ENCODE measurements around the gene MUL1. TPM values are rescaled to one million over a fixed set of nuclear protein-coding genes. Genes with fewer than 3 reads are reported as not detected.

Gene MUL1
- total RNA-seq, 1 donor from 2014 or later: 30.1 TPM

GRCh38 chr1:20496241-20496661 lies 11.7 kb downstream of the MUL1 start:
- Mint-ChIP-seq H3K27ac (ENCODE audit: unreplicated experiment) (peak overlapping the region; percentile 58), H3K9me3 (ENCODE audit: unreplicated experiment) (no peaks in the 10 kb centered on the region), H3K36me3 (ENCODE audit: low read depth, unreplicated experiment) (peaks cover 10% of the 10 kb centered on the region), H3K4me1 (ENCODE audit: low read depth, unreplicated experiment) (peaks cover 18% of the 10 kb centered on the region), H3K27me3 (ENCODE audit: low read depth, unreplicated experiment) (peaks cover 2% of the 10 kb centered on the region), H3K4me3 (ENCODE audit: unreplicated experiment) (no peak overlapping the region)
- peak overlapping the region; percentile 84 for H3K27ac ChIP-seq (ENCODE audit: low read depth, low read length)
- H3K4me3 ChIP-seq (ENCODE audit: insufficient read depth, low read depth, low read length): no peak overlapping the region
- peak overlapping the region; percentile 70 for H3K4me2 ChIP-seq (ENCODE audit: low read length)
- no peaks in the 10 kb centered on the region for H3K27me3 ChIP-seq (ENCODE audit: insufficient read depth, low read length)
- DNase-seq (ENCODE audit: low read depth) (peak; percentile 85), FAIRE-seq (peak; percentile 100)
- TF ChIP-seq EZH2 (IDR thresholded peaks at IDR 0.05; ENCODE audit: insufficient read depth, low read length): no peak
- no peaks in the 10 kb centered on the region for H3K9me3 ChIP-seq (ENCODE audit: insufficient read depth, low read depth, low read length)
- H3K9ac ChIP-seq (ENCODE audit: low read length): peak overlapping the region; percentile 28
- no peak overlapping the region for H2AFZ ChIP-seq (ENCODE audit: low read depth, low read length)
- peaks cover 30% of the 10 kb centered on the region for H3K4me1 ChIP-seq (ENCODE audit: insufficient read depth, low read length)
- no peaks in the 10 kb centered on the region for H3K79me2 ChIP-seq (ENCODE audit: insufficient read depth, low read length)
- H4K20me1 ChIP-seq (ENCODE audit: insufficient read depth, low read length): peaks cover 5% of the 10 kb centered on the region
- peaks cover 7% of the 10 kb centered on the region for H3K36me3 ChIP-seq (ENCODE audit: insufficient read depth, low read length)

- Mint-ChIP-seq H3K27ac (ENCODE audit: unreplicated experiment) (peak overlapping the region; percentile 58), H3K27me3 (ENCODE audit: low read depth, unreplicated experiment) (peaks cover 8% of the 10 kb centered on the region), H3K36me3 (ENCODE audit: low read depth, unreplicated experiment) (peaks cover 6% of the 10 kb centered on the region), H3K9me3 (ENCODE audit: unreplicated experiment) (no peaks in the 10 kb centered on the region), H3K4me1 (ENCODE audit: low read depth, unreplicated experiment) (peaks cover 18% of the 10 kb centered on the region), H3K4me3 (ENCODE audit: unreplicated experiment) (no peak overlapping the region)
- no peaks in the 10 kb centered on the region for H3K27me3 ChIP-seq (ENCODE audit: insufficient read depth, low read length)
- TF ChIP-seq CTCF (IDR thresholded peaks at IDR 0.05; ENCODE audit: insufficient read depth, low read depth, low read length): no peak
- no peak for TF ChIP-seq EZH2 (IDR thresholded peaks at IDR 0.05; ENCODE audit: insufficient read depth, low read length)
- no peak for FAIRE-seq
- H3K9me3 ChIP-seq (ENCODE audit: insufficient read depth, low read depth, low read length): no peaks in the 10 kb centered on the region
- no peak overlapping the region for H2AFZ ChIP-seq (ENCODE audit: low read depth, low read length)
- peaks cover 30% of the 10 kb centered on the region for H3K4me1 ChIP-seq (ENCODE audit: insufficient read depth, low read length)
- no peak for DNase-seq (ENCODE audit: low read depth)
- peaks cover 5% of the 10 kb centered on the region for H3K36me3 ChIP-seq (ENCODE audit: insufficient read depth, low read length)
- H3K27ac ChIP-seq (ENCODE audit: low read depth, low read length): peak overlapping the region; percentile 84
- no peaks in the 10 kb centered on the region for H3K79me2 ChIP-seq (ENCODE audit: insufficient read depth, low read length)
- peaks cover 5% of the 10 kb centered on the region for H4K20me1 ChIP-seq (ENCODE audit: insufficient read depth, low read length)
- H3K9ac ChIP-seq (ENCODE audit: low read length): peak overlapping the region; percentile 26
- H3K4me2 ChIP-seq (ENCODE audit: low read length): peak overlapping the region; percentile 70
- no peak overlapping the region for H3K4me3 ChIP-seq (ENCODE audit: insufficient read depth, low read depth, low read length)
Observed at GRCh38 chr1:20495661-20496060, 12.3 kb downstream of the MUL1 start.

DNA sequence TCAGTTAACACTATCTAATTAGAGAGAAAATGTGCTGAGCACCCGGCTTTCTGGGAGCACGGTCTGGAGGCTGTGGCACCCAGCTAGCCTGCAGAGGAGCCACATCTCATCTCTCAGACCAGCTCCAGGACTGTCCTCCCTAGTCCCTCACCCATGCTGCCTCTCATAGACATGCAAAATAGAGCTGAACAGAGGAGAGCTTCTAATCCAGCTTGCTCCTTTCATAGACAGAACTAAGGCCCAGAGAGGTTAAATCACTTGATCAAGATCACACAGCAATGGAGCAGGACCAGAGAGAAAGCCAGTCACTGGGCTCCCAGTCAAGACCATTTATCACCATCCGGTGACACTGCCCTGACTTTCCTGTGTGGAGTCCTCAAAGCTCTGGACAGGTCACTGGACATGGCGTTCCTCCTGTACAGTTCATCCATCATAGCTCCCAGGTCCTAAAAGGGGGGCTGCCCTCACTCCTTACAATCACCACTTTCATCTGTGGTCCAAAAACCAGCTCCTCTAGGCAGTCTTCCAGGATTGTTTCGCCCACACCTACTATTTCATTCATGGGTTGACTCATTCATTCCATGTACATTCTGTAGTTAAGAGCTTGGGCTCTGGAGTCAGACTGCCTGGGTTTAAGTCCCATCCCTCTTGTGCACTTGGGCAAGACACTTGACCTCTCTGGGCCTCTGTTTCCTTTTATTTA lies 13.2 kb downstream of the MUL1 start:
- H2AFZ ChIP-seq (ENCODE audit: low read depth, low read length): no peak overlapping the region
- no peak overlapping the region for H3K4me3 Mint-ChIP-seq (ENCODE audit: unreplicated experiment)
- no peaks in the 10 kb centered on the region for H3K27me3 ChIP-seq (ENCODE audit: insufficient read depth, low read length)
- H3K4me3 ChIP-seq (ENCODE audit: insufficient read depth, low read depth, low read length): no peak overlapping the region
- H3K36me3 Mint-ChIP-seq (ENCODE audit: low read depth, unreplicated experiment): peaks cover 5% of the 10 kb centered on the region
- H3K4me2 ChIP-seq (ENCODE audit: low read length): peak overlapping the region; percentile 70
- peaks cover 18% of the 10 kb centered on the region for H3K4me1 Mint-ChIP-seq (ENCODE audit: low read depth, unreplicated experiment)
- H3K27ac ChIP-seq (ENCODE audit: low read depth, low read length): peak overlapping the region; percentile 84
- H3K9me3 Mint-ChIP-seq (ENCODE audit: unreplicated experiment): no peaks in the 10 kb centered on the region
- no peaks in the 10 kb centered on the region for H3K79me2 ChIP-seq (ENCODE audit: insufficient read depth, low read length)
- H3K36me3 ChIP-seq (ENCODE audit: insufficient read depth, low read length): peaks cover 4% of the 10 kb centered on the region
- peaks cover 5% of the 10 kb centered on the region for H4K20me1 ChIP-seq (ENCODE audit: insufficient read depth, low read length)
- DNase-seq (ENCODE audit: low read depth) (peak; percentile 95), FAIRE-seq (peak; percentile 80)
- H3K27me3 Mint-ChIP-seq (ENCODE audit: low read depth, unreplicated experiment): peaks cover 11% of the 10 kb centered on the region
- H3K9me3 ChIP-seq (ENCODE audit: insufficient read depth, low read depth, low read length): no peaks in the 10 kb centered on the region
- H3K9ac ChIP-seq (ENCODE audit: low read length): peak overlapping the region; percentile 36
- no peak overlapping the region for H3K27ac Mint-ChIP-seq (ENCODE audit: unreplicated experiment)
- TF ChIP-seq CTCF (IDR thresholded peaks at IDR 0.05; ENCODE audit: insufficient read depth, low read depth, low read length): no peak
- TF ChIP-seq EZH2 (IDR thresholded peaks at IDR 0.05; ENCODE audit: insufficient read depth, low read length): no peak
- peaks cover 30% of the 10 kb centered on the region for H3K4me1 ChIP-seq (ENCODE audit: insufficient read depth, low read length)

All from astrocyte (in vitro differentiated cells and primary cell).